OCI-LY3 (cell line): ENCODE data around the gene PAPSS1.

Experiments used
- H2AFZ ChIP-seq: fragments of 200-600, 300-600 bp; shearing (Covaris generic); 2 replicates; pipeline ENCODE4 v1.6.0; 2014; ENCODE audit warnings: antibody characterized with exemption, low read depth, low read length
- H3K27ac ChIP-seq: fragments of 200-600, 300-600 bp; sonication (generic); 2 replicates; pipeline ENCODE4 v1.5.1; 2014; ENCODE audit warnings: mild to moderate bottlenecking, low read length, moderate library complexity, mixed read lengths
- H3K27me3 ChIP-seq: fragments of 200-600, 300-600 bp; sonication (generic); 2 replicates; pipeline ENCODE4 v1.6.1; 2014; ENCODE audit warnings: low read depth, low read length, mixed read lengths
- H3K36me3 ChIP-seq: fragments of 200-600, 300-600 bp; sonication (generic); replicated peaks from 2 replicates; pipeline ENCODE3; 2014; ENCODE audit warnings: low read depth, low read length, mixed read lengths
- H3K4me1 ChIP-seq: fragments of 300-600, 200-600 bp; sonication (generic); 2 replicates; pipeline ENCODE4 v1.6.1; 2014; ENCODE audit warnings: low read length, mixed read lengths
- H3K4me2 ChIP-seq: fragments of 200-600, 300-600 bp; sonication (generic); 2 replicates; pipeline ENCODE4 v1.6.1; 2014; ENCODE audit warnings: low read length, mixed read lengths
- H3K4me3 ChIP-seq: fragments of 300-600, 200-600 bp; sonication (generic); 2 replicates; pipeline ENCODE4 v1.5.1; 2014; ENCODE audit warnings: antibody characterized with exemption, mild to moderate bottlenecking, low read length, moderate library complexity
- H3K79me2 ChIP-seq: fragments of 300-600, 200-600 bp; shearing (Covaris generic); 2 replicates; pipeline ENCODE4 v1.6.1; 2014; ENCODE audit warnings: mild to moderate bottlenecking, low read length, mixed read lengths
- H3K9ac ChIP-seq: fragments of 300-600, 200-600 bp; shearing (Covaris generic); 2 replicates; pipeline ENCODE4 v1.6.0; 2014; ENCODE audit warnings: mild to moderate bottlenecking, low read length, moderate library complexity
- H3K9me3 ChIP-seq: fragments of 200-600, 300-600 bp; shearing (Covaris generic); 2 replicates; pipeline ENCODE4 v1.6.1; 2014; ENCODE audit warnings: low read length, mixed read lengths; ENCODE audit not compliant: insufficient read depth
- H4K20me1 ChIP-seq: fragments of 200-600, 300-600 bp; sonication (generic); 2 replicates; pipeline ENCODE4 v1.6.1; 2016; ENCODE audit warnings: low read length, mixed read lengths; ENCODE audit not compliant: insufficient read depth
- EZH2phosphoT487 ChIP-seq: fragments of 200-600 bp; shearing (Covaris generic); IDR thresholded peaks from 2 replicates; pipeline ENCODE4 v1.6.1; 2018; ENCODE audit warnings: antibody characterized with exemption, mixed run types, low read depth
- TF ChIP-seq, protein P1 (sequence below): fragments of 200-600, 300-600 bp; sonication (generic); IDR thresholded peaks from 2 replicates; pipeline ENCODE4 v1.5.1; 2014; ENCODE audit warnings: antibody characterized with exemption, low read length, low read depth

Gene PAPSS1

DNA sequence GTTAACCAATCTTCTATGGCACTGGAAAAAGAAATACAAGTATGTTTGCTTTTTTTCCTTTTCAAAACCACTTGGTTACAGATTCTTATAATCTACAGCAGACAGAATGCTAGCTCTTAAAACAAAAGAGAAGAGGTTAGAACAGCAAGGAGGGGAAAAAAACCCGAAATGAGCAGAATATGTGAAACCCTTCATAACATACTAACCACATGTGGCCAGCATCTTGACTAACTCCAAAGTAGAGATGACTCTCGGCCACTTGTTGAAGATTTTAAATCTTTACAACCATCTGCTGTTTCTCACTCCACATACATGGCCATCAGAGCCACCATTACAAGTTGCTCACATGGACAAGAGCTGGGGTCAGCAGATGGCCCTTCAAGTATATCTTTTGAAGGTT is 100.3 kb downstream of the PAPSS1 start:
- Histone ChIP-seq H3K4me2 (no peak overlapping the region), H3K36me3 (peaks cover 10% of the 10 kb centered on the region), H3K79me2 (no peaks in the 10 kb centered on the region), H3K27me3 (no peaks in the 10 kb centered on the region), H3K9ac (no peak overlapping the region), H3K9me3 (no peaks in the 10 kb centered on the region), H2AFZ (no peak overlapping the region), H4K20me1 (no peaks in the 10 kb centered on the region), H3K4me1 (no peaks in the 10 kb centered on the region), H3K4me3 (no peak overlapping the region), H3K27ac (no peak overlapping the region)
- TF ChIP-seq EZH2phosphoT487 = no peak
- TF ChIP-seq, protein P1, sequence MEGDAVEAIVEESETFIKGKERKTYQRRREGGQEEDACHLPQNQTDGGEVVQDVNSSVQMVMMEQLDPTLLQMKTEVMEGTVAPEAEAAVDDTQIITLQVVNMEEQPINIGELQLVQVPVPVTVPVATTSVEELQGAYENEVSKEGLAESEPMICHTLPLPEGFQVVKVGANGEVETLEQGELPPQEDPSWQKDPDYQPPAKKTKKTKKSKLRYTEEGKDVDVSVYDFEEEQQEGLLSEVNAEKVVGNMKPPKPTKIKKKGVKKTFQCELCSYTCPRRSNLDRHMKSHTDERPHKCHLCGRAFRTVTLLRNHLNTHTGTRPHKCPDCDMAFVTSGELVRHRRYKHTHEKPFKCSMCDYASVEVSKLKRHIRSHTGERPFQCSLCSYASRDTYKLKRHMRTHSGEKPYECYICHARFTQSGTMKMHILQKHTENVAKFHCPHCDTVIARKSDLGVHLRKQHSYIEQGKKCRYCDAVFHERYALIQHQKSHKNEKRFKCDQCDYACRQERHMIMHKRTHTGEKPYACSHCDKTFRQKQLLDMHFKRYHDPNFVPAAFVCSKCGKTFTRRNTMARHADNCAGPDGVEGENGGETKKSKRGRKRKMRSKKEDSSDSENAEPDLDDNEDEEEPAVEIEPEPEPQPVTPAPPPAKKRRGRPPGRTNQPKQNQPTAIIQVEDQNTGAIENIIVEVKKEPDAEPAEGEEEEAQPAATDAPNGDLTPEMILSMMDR = no peak

DNA sequence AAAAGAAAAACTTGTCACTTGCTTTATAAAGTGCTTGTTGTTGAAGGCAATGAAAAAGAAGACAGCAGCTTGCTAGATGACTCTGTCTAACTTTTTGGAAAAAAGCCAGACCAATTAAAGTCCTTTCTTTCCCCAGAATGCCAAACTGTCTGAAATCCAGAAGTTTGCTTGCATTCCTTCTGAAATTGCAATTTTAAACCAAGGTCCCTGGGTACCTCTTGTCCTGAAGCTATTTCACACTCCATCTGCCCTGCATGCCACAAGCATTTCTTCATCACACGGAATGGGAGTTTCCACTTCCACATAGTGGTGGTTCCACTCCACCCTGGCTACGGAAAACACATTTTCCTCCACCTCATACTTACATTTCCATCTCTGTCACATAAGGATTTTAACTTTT is 101.0 kb downstream of the PAPSS1 start:
- Histone ChIP-seq H2AFZ (no peak overlapping the region), H3K9me3 (no peaks in the 10 kb centered on the region), H3K27me3 (no peaks in the 10 kb centered on the region), H3K27ac (no peak overlapping the region), H3K79me2 (no peaks in the 10 kb centered on the region), H3K9ac (no peak overlapping the region), H3K4me1 (no peaks in the 10 kb centered on the region), H3K4me3 (no peak overlapping the region), H3K4me2 (no peak overlapping the region), H3K36me3 (peaks cover 9% of the 10 kb centered on the region), H4K20me1 (no peaks in the 10 kb centered on the region)
- no peak for TF ChIP-seq EZH2phosphoT487
- TF ChIP-seq, protein P1 = no peak

DNA sequence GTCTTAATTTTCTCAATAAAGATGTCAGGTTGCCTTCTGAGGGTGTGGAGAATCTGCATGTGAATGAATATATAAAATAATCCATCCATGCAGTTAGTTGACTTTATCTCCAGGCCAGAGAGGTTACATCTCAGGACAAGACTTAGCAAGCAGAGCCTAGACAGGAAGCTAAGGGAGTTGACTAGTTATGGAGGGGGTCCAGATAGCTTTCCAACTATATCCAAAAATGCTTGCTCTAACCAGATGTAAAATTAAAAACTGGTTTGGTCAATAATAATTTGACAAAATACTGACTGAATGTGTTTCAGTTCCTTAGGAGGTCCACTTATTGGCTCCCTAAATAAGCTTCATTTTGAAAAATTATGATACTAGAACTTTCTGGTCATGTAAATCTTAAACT is 101.4 kb downstream of the PAPSS1 start:
- H3K4me1 ChIP-seq = no peaks in the 10 kb centered on the region
- H3K4me3 ChIP-seq = no peak overlapping the region
- no peaks in the 10 kb centered on the region for H4K20me1 ChIP-seq
- H3K9me3 ChIP-seq = no peaks in the 10 kb centered on the region
- no peak overlapping the region for H3K4me2 ChIP-seq
- H2AFZ ChIP-seq = no peak overlapping the region
- no peaks in the 10 kb centered on the region for H3K27me3 ChIP-seq
- H3K79me2 ChIP-seq = no peaks in the 10 kb centered on the region
- H3K27ac ChIP-seq = no peak overlapping the region
- peaks cover 7% of the 10 kb centered on the region for H3K36me3 ChIP-seq
- H3K9ac ChIP-seq = no peak overlapping the region
- TF ChIP-seq, protein P1 = no peak

DNA sequence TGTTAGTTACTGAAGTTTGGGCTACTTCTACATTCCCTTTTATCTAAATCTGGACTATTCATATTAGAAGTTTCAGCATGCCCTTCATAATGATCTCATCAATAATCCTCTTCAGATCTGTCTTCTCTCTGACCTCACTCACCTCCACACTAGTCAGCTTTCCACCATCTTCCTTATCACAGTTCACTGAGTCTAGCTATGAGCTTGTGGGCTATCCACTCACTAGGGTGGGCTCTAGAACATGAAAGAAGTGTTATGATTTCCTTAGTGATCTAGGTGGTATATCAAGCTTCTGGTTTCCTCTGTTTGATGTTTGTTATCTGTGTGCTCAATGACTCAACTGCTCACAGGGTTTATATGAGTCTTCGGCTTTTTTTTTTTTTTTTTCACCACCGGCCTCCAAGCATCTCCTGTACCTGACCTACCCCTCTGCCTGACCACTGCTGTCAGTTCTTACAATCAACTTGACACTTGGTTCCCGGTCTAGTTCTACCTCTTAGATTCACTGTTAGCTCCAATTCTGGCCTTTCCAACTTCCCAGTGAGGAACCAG is 103.1 kb downstream of the PAPSS1 start:
- no peaks in the 10 kb centered on the region for H3K27me3 ChIP-seq
- peaks cover 8% of the 10 kb centered on the region for H3K36me3 ChIP-seq
- H3K79me2 ChIP-seq = no peaks in the 10 kb centered on the region
- H3K27ac ChIP-seq = no peak overlapping the region
- H4K20me1 ChIP-seq = no peaks in the 10 kb centered on the region
- no peaks in the 10 kb centered on the region for H3K4me1 ChIP-seq
- no peaks in the 10 kb centered on the region for H3K9me3 ChIP-seq
- no peak overlapping the region for H3K4me3 ChIP-seq
- no peak overlapping the region for H3K4me2 ChIP-seq
- no peak overlapping the region for H2AFZ ChIP-seq
- H3K9ac ChIP-seq = no peak overlapping the region
- TF ChIP-seq, protein P1 = no peak
- TF ChIP-seq EZH2phosphoT487 = no peak
